DMS114 treated with DMSO at 0.1 percent for 48 hours (cell line): ENCODE measurements around the gene NUDT8.
A peak's percentile ranks its signal among the peaks of the same experiment; 100 is the strongest.
"Not testable (repeated sequence)": the region's sequence is repeated elsewhere in the genome, so short reads cannot be mapped to it uniquely, and the experiment has no call there.

Source experiments
- DNase-seq: peaks from one replicate; lab custom pipeline; 2025; ENCODE audit not compliant: unreplicated experiment; lab: John Stamatoyannopoulos, UW

Gene NUDT8

DNA sequence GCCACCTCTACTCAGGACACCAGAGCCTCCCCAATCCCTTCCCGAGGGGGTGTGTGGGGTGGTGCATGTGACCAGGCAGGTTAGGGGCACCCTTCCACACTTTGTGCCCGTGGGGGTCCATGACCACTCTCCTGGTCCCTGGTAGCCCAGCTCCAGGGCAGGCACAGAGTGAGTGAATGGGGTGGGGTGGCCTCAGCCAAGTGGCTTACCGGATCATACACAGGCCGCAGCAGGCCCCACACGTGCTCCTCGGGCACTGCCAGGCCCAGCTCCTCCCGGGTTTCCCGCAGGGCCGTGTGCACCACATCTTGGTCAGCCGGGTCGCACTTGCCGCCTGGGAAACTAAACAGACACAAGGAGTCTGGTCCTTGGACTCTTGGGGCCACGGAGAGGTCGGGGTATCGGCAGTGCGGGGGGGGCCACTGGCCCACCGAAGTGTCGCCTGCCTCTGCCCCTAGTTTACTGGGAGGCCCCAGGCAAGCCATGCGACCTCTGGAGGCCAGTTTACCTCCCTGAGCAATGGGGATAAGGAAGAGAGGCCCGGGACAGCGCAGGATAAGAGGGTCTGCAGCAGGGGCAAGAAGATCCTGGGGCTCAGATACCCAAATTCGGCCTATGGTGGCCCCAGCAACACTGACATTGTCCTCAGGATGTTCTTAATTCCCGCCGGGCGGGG, 889 bp downstream of the NUDT8 start:
- no peak for DNase-seq

DNA sequence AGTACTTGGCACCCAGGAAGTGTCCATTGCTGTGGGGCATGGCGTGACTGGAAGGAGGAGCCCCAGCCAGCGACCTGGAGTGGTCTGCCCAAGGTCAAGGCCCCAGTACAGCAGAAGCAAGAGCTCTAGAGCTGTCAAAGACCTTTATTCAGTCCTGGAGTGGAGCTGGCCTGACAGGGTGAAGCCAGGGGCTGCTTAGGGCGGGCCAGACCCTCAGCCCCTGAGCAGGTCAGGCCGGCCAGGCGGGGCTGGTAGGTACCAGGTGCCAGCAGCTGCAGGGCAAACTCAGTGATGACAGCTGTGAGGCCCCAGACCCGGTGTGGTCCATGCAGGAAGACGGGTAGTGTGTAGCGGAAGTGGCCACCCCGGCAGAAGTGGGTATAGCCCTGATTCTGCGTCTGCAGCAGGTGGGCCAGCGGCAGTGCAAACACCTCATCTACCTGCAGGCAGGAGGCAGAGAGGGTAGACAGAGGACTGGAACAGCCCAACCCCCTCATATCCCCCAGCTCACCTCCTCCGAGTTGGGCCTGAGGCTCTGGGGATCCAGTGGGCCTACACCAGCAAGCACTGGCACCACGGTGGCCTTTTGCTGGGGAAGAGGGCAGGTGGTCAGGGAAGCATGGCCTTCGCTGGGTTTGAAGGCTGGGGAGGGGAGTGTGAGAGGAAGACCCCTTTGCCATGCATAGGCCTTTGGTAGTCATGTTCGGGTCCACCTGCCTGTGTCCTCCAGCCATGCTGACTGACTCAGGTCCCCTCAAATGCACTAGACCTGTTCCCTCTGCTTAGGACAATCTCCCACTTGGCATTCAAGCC, 1.7 kb downstream of the NUDT8 start:
- DNase-seq, result no peak

DNA sequence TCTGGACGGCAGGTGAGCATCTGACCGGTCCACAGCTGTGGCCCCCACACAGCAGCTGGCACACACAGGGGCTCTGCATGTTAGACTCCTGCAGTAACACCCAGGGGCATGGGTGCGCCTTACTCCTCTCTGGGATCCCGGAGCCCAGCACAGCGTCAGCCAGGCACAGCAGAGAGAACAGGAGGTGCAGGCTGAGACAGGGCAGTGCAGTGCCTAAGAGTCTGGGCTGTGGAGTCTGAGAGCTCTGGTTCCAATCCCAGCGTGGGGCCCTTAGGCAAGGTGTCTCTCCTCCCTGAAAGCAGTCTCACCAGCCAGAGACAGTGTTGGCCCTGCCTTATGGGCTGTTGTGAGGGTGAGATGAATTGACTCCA, 2.3 kb downstream of the NUDT8 start:
- no peak for DNase-seq

DNA sequence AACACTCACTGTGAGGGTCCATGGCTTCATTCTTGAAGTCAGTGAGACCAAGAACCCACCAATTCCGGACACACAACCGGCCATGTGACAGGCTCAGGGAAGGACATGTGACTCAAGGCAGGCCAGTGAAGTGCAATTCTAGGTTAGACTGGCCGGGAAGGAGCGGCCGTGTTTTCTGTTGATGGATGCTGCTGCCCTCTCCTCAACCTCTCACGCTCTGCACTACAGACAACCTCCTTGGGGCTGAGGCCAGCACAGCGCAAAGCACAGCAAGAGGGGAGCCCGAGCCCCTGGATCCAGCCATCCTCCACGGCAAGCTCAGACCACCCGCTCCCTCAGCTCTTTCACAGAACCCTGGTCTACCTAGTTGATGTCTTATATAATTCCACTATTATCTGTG, 2.8 kb downstream of the NUDT8 start:
- DNase-seq, result no peak

DNA sequence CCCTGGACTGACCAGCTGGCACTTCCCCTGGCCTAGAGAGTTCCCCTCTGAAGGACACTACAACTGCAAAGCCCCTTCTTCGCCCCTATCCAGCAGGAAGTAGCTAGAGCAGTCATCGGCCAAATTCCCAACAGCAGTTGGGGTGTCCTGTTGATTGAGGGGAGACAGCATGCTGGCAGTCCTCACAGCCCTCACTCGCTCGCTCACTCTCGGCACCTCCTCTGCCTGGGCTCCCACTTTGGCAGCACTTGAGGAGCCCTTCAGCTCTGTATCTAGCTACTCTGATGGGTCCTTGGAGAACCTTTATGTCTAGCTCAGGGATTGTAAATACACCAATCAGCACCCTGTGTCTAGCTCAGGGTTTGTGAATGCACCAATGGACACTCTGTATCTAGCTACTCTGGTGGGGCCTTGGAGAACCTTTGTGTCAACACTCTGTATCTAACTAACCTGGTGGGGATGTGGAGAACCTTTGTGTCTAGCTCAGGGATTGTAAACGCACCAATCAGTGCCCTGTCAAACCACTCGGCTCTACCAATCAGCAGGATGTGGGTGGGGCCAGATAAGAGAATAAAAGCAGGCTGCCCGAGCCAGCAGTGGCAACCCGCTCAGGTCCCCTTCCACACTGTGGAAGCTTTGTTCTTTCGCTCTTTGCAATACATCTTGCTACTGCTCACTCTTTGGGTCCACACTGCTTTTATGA, 3.5 kb downstream of the NUDT8 start:
- DNase-seq, result not testable (repeated sequence)

DNA sequence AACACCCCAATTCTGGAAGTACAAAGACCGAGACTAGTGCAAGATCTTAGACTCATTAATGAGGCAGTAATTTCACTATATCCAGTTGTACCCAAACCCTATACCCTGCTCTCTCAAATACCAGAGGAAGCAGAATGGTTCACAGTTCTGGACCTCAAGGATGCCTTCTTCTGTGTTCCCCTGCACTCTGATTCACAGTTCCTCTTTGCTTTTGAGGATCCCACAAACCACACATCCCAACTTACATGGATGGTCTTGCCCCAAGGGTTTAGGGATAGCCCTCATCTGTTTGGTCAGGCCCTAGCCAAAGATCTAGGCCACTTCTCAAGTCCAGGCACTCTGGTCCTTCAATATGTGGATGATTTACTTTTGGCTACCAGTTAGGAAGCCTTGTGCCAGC, 5.9 kb downstream of the NUDT8 start:
- not testable (repeated sequence) for DNase-seq

DNA sequence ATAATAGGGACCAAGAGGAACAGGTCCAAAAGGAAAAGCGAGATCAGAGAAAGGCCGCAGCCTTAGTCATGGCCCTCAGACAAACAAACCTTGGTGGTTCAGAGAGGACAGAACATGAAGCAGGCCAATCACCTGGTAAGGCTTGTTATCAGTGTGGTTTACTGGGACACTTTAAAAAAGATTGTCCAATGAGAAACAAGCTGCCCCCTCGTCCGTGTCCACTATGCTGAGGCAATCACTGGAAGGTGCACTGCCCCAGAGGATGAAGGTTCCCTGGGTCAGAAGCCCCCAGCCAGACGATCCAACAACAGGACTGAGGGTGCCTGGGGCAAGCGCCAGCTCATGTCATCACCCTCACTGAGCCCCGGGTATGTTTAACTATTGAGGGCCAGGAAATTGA, 6.8 kb downstream of the NUDT8 start:
- DNase-seq, result not testable (repeated sequence)

DNA sequence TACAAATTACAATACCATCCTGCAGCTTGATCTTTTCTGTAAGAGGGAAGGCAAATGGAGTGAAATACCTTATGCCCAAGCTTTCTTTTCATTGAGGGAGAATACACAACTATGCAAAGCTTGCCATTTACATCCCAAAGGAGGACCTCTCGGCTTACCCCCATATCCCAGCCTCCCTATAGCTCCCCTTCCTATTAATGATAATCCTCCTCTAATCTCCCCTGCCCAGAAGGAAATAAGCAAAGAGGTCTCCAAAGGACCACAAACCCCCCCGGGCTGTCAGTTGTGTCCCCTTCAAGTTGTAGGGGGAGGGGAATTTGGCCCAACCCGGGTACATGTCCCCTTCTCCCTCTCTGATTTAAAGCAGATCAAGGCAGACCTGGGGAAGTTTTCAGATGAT, 7.8 kb downstream of the NUDT8 start:
- not testable (repeated sequence) for DNase-seq

DNA sequence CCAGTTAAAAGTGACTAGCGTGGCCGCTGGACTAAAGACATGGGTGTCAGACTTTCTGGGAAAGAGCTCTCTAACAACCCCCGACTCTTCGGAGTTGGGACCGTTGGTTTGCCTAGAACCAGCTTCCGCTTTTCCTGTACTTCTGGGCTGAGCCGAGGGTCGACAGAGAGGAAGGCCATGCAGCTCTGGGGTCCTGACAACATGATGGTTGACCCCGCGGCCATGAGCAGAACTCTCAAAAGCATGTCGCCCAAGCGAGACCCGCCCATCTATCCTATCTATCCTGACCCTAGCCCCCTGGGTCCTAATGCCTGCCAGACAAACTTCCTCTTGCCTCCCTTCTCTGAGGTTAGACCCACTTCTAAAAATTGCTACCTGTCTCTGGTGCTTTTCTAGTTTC, 9.1 kb downstream of the NUDT8 start:
- DNase-seq, result not testable (repeated sequence)

DNA sequence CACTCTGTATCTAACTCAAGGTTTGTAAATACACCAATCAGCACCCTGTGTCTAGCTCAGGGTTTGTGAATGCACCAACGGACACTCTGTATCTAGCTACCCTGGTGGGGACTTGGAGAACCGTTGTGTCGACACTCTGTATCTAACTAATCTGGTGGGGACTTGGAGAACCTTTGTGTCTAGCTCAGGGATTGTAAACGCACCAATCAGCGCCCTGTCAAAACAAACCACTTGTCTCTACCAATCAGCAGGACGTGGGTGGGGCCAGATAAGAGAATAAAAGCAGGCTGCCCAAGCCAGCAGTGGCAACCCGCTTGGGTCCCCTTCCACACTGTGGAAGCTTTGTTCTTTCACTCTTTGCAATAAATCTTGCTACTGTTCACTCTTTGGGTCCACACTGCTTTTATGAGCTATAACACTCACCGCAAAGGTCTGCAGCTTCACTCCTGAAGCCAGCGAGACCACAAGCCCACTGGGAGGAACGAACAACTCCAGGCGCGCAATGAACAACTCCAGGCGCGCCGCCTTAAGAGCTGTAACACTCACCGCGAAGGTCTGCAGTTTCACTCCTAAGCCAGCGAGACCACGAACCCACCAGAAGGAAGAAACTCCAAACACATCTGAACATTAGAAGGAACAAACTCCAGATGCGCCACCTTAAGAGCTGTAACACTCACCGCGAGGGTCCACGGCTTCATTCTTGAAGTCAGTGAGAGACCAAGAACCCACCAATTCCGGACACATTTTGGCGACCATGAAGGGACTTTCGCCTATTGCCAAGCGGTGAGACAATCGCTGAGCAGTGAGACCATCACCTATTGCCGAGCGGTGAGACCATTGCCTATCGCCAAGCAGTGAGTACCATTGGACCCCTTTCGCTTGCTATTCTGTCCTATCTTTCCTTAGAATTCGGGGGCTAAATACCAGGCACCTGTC, 9.8 kb downstream of the NUDT8 start:
- DNase-seq, result not testable (repeated sequence)

DNA sequence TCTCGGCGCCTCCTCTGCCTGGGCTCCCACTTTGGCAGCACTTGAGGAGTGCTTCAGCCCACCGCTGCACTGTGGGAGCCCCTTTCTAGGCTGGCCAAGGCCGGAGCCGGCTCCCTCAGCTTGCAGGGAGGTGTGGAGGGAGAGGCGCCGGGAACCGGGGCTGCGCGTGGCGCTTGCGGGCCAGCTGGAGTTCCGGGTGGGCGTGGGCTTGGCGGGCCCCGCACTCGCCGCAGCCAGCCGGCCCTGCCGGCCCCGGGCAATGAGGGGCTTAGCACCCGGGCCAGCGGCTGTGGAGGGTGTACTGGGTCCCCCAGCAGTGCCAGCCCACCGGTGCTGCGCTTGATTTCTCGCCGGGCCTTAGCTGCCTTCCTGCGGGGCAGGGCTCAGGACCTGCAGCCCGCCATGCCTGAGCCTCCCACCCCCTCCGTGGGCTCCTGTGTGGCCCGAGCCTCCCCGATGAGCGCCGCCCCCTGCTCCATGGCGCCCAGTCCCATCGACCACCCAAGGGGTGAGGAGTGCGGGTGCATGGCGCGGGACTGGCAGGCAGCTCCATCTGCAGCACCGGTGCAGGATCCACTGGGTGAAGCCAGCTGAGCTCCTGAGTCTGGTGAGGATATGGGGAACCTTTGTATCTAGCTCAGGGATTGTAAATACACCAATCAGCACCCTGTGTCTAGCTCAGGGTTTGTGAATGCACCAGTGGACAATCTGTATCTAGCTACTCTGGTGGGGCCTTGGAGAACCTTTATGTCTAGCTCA, 10.7 kb downstream of the NUDT8 start:
- DNase-seq, result not testable (repeated sequence)

DNA sequence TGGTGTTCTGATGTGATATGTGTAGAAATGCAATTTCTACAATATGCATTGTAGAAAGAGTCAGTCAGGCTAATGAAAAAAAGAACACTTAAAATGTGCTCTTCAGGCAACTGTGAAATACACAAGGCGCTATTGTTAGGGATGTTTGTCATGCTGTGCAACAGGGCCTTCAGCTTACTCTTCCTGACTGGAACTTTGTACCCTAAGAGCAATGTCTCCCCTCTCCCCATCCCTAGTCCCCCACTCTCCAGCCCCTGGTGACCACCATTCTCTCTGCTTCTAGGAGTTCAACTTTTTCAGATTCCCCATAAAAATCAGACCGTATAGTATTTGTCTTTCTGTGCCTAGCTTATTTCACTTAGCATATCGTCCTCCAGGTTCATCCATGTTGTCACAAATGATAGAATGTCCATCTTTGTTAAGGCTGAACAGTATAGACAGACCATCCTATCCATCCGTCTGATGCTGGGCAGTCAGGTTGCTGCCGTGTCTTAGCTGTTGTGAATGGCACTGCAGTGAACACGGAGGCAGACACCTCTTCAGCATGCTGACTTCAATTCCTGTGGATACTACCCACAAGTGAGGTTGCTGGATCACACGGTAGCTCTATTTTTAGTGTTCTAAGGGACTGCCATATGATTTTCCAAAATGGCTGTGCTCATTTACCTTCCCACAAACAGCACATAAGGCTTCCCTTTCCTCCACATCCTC, 12.3 kb downstream of the NUDT8 start:
- no peak for DNase-seq

DNA sequence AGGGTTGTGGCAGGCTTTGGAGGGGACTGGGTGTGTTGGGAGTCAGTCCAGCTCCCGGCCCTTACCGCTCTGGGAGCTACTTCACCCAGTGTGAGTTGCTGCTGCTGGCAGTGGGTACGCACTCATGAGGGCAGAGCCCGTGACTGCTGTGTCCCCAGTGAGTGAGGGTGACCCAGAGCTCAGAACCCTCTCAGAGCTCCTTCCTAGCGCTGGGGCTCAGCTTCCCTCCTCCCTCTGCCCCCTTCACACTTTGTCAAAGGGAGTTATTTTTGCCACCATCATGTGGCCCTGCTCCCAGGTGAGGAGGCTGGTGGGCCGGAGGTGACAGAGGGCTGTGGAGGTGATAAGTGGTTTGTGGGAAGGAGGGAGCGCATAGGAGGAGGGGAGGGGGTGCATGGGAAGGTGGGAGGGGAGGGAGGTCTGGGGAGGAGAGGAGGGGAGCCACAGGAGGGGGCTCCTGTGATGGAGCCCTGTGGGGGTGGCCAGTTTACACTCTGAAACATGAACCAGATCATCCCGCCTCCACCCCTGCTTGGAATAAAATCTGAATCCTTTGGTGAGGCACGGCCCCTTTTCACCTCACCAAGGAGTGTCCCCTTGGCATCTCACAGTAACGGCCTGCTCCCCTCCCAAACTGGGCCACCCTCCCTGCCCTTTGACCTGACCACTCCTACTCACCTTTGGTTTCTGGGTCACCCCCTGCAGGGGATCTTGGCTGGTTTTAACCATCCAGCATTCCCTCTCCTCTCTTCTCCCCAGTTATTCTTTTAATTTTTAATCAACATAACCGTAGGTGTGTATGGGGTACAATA, 13.1 kb downstream of the NUDT8 start:
- DNase-seq, result no peak

DNA sequence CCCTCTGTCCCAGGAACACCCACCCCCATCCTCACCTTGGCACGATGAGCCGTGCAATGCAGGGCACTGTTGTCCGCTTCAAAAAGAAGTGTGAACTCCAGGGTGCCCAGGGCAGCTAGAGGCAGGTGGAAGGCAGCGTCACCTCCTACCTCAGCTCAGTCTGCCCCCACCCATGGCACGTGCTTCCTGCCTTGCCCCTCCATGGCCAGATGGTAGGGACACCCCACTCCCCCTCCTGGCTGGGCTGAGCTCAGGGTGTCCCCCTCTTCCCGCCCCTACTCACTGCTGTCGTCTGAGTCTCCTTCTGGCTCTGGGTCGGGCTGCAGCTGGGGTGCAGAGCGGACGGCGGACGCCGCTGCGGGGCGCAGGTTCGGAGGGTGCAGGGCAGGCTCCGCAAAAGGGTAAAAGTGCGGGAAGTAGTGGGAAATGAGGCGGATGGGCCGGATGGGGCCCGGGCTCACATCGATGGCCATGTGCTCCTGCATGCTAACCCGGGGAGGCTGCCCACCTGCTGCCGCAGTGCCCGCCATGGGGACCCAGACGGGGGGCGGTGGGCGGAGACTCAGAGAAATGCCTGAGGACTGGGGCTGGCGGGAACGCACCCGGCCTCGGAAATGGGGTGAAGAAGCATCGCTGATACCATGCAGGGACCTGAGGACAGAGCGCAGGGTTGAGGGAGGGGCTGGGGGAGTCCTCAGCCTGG, 13.9 kb downstream of the NUDT8 start:
- no peak for DNase-seq

DNA sequence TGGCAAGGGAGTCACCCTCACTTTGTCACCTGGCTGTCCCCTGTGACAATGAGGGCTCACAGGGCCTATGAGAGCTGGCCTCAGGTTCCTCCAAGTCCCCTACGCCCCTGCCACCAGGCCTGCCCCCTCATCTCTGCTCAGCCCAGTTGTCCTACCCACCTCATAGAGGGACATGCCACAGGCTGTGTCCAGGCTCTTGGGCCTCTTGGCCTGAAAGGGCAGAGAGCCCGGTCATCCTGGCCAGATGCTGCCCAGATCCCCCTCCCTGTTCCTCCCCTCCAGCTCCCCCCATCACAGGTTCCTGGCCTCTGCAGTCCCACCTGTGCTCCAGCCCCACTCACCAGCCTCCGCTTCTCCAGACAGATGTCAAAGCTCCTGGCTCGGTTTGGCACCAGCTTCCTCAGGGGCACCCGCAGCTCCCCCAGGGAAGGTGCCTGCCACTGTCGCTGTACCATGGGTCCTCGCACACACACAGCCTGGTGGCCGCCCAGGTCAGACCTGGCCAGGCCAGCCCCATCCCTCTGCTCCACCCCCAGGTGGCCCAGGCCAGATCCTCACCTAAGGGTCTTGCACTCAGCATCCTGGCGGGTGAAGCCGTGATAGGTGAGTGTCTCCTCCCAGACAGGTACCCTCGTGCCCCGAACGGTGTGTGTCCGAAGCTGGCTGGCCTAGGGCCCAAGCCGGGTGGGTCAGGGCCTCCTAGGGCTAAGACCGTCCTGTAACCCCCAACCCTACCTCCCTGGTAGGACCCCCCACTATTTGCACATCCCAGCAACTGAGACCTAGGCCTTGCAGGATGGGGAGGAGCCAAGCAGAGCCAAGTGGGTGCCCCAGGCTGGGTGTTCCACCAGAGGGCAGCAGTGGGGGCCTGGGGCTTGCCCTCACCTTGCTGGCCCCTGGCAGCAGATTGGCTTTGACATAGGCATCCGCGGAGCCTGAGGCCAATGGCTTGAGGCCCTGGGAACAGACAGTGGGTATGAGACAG, 14.7 kb downstream of the NUDT8 start:
- peak; percentile 79 for DNase-seq

DNA sequence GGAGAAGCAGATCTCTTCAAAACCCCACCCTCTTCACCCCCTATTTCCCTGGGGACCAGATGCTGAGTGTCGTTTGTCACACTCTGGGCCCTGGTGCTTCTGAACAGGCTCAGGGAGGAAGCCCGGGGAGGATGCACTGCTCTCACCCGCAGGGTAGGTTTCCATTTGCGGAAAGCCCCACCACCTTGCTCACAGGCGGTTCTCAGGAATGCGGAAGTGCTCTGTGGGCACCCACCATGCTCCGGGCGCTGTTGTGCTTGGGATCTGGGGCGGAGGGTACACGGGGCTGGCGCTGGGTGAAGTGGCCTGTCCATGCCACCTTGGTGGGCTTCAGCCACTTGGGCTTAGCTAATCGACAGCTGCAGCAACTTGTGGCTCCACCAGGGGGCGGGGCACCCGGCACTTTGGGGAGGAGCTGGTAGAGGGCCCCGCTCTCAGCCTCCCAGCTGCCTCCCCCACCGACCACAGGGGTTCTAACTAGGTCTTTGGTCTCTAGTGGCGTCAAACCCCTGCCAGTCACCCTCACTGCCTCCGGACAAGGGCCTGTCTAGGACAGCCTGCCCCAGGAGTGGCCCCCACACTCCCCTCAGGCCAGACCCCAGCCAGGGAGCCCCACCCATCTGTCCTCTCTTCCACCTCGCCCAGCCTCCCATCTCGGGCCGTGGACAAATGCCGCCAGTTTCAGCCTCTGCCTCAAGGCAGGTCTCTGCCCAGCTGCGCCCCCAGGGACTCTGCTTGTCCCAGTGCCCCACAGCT, 15.6 kb downstream of the NUDT8 start:
- DNase-seq, result peak; percentile 88
